SK-N-SH treated with all-trans-retinoic acid at 6 μM for 48 hours (cell line): ENCODE measurements around the gene TCP11L2.

Source experiments
- PATZ1 ChIP-seq: fragments of 250-450 bp; sonication (Bioruptor Pico); IDR thresholded peaks from 2 replicates; pipeline ENCODE4 v1.8.0; 2020; ENCODE audit warnings: mild to moderate bottlenecking, moderate library complexity, borderline replicate concordance
- ZC3H10 ChIP-seq: fragments of 250-450 bp; sonication (Bioruptor Pico); IDR thresholded peaks from 2 replicates; pipeline ENCODE4 v1.5.1; 2021; ENCODE audit warnings: mild to moderate bottlenecking, moderate library complexity

GRCh38 chr12:106359646-106360399 lies 57.3 kb downstream of the TCP11L2 start:
- TF ChIP-seq PATZ1 (CRISPR knock-in tag) (no peak), ZC3H10 (CRISPR knock-in tag) (no peak)
